NCI-H2171 (cell line): ENCODE measurements around the gene PAGE2B.
"Not testable (repeated sequence)": the region's sequence is repeated elsewhere in the genome, so short reads cannot be mapped to it uniquely, and the experiment has no call there.

Experiments used
- DNase-seq: peaks from one replicate; lab custom pipeline; 2025; lab: John Stamatoyannopoulos, UW

Gene PAGE2B, protein sequence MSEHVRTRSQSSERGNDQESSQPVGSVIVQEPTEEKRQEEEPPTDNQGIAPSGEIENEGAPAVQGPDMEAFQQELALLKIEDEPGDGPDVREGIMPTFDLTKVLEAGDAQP

DNA sequence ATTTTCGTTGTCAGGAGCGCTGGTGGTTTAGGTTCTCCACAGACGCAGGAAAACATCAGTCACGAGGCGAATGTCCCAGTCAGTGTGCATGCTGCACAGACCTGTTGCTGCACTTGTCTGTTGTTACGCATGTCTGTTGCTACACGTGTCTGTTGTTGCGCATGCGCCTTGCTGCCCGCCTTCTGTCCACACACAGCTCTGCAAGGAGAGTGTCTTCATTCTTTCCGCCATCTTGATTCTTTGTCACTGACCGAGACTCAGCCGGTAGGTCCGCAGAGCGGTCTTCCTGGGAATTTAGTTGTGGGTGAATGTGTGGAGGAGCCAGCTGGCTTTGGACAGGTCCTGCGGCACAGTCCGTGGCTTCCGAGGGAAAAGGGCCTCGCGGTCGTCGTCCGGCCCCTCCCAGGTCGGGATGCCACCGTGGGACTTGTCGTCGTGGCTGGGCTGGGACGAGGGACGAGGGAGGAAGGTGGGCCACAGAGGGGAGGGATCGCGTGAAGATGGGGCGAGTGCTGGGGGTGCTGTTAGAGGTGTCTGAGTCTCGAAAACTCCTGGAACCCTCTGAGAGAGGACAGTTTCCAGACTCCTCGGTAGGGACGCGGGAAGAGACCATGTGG, at the start of gene PAGE2B:
Gene PAGE2B, plus strand, starts transcription at position 180 of the 617 bp plus-strand sequence. CDS start 1,012 bp downstream, outside the sequence.
- no peak for DNase-seq

DNA sequence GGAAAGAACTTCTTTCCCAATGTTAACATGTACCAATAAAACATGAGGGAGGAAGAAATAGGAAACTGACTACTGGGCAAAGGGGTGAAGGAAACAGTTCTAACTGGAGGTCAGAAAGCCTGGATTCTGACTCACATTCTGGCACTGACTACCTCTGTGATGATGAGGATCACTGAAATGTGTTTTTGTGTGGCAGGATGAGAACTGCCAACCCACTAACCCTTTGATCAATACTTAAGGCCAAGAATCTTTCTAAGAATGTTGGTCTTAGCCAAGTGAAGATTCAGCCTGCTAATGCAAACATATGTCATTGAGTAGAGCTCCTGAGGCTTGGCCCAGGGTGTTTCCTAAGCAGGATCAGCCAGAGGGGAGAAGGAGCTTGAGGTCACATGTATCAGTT, 48.7 kb upstream of the PAGE2B start:
- DNase-seq: no peak

DNA sequence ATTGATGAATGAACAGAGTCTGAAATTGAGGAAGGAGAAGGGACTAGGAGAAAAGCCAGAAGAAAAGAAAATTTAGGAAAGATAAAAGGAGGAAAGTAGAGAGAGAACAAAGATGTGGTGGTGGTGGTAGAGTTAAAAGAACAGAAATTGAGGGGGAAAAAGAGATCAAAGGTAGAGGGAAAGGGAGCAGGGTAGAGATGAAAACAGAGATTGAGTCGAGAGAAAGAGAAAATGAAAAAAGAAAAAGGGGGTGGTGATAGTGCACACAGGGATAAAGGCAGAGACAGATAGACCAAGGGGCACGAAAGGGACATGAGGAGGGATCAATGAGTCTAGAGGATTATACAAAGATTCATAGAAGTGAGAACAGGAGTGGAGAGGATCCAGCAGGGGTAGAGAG, 48.0 kb upstream of the PAGE2B start:
- no peak for DNase-seq

DNA sequence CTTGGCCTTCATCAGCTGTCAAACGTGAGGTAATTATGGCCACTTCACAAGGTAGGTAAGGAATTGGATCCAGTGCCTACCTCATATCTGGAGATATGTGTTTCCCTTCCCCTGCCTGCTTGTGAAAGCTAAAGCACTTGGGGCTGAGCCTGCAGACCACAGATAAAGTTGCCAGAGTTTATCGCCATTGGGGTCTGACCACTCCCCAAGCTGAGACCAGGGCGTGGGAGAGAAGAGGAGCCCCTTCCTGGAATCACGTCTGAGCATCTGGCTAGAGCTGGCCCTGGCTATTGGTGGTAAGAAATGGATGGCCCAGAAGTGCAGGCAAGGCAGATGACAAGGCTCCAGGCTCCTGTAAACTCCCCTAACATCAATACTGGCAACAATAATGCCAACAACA, 46.8 kb upstream of the PAGE2B start:
- no peak for DNase-seq

DNA sequence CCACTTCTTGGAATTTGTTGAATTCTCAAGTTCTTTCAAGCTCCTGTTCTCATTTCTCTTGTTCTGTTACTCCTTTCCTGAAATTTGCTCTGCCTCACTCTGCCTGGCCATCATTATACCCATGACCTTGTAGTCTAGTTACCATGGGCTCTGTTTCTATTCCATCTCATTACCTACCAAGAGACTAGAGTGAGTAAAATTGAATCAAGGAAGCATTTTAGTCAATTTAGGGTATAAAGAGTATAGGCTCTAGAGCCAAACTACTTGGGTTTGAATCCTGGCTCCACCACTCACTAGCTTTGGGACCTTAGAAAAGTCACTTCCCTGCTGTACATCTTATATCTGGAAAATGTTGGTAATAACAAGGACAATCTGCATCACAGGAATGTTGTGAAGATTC, 46.2 kb upstream of the PAGE2B start:
- no peak for DNase-seq

DNA sequence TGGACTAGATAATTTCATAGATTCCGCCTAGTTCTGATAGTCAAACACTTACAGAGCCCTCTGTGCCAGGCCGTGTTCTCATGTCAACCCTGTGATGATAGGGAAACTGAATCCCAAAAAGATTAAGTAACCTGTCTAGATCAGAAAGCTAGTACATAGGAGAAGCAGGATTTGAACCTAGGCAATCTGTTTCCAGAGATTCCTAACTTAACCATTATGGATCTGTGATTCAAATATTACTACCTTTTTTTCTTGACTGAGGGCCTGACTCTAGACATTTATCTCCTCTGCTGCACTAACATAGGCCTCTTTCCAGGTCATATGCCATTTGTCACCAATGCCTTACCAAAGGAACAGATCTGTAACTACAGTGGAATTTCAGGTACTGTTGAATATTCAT, 45.5 kb upstream of the PAGE2B start:
- DNase-seq: no peak

DNA sequence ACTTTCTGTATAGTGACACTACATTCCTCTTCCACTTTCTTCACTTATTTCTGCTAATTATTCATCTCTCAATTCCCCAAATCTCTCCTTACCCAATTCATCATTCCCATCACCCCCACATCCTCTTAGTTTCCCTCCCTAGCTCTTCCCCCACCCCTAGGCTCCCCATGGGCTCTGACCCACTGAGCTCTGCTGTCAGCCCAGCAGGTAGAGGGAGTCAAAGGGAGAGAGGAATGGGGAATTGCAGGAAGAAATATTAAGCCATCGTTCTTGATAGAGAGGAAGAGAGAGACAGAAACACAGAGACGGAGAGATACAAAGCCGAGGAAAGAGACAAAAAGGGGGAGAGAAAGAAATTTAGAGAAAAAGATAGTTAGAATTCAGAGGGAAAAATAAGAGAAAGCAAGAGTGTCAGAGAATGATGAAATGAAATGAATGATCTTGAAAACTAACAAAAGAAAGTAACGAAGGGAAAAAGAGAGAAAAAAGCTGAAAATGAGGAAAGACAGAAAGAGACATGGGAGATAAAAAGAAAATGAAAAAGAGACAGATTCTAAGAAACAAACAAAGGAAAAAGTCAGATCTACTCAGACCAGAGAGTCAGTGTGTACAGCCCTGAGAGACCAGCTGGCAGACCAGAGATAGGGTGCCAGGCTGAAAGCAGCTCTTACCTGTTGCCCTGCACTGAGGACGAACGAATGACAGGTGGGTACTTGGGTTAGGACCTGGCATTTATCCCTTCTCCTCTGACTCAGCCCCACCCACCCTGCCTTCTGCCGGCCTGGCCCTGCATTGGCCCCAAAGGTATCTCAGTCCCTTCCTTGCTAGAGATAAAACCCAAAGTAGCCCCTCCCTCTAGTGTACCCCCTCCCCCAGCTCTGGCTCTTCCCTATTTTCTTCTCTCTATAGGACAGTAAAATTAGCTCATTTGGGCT, 44.3 kb upstream of the PAGE2B start, which contains the start of gene ALAS2:
Gene ALAS2, minus strand, starts transcription at position 707 of the 935 bp plus-strand sequence. CDS start 4,977 bp downstream, outside the sequence.
- no peak for DNase-seq

DNA sequence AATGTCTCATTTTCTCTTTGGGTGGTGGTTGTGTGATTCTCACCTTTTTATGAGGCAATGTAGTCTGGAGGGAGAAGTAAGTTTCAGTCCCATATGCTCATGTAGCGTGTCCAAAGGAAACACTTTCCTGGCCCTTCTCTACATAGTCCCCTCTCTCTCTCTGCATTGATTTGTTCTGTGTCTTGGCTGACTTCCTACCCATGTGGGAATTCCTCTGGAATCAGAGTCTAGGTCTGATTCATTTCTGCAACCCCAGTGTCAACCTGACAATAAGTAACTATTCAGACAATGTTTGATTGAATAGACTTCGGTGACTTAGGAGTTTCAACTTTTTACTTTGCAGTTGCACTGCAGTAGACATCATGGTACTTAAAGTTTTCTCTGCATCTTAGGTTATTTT, 41.4 kb upstream of the PAGE2B start:
- no peak for DNase-seq

DNA sequence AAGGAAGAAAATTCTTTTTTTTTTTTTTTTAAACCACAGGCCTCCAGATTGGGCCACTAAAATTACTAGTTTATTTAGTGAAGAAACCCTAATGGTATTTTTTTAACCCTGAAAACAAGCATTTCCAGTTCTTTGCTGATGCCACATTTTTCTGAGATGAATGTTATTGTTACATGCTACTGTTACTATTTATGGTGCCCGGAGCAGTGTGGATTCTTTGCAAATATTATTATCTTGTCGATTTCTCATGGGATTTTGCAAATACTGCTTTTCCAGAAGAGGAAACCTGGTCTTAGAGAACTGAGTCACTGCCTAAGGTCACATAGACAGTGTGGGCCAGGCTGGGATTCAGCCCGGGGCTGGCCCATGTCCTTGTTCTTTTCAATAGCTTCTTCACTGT, 35.4 kb upstream of the PAGE2B start:
- no peak for DNase-seq

DNA sequence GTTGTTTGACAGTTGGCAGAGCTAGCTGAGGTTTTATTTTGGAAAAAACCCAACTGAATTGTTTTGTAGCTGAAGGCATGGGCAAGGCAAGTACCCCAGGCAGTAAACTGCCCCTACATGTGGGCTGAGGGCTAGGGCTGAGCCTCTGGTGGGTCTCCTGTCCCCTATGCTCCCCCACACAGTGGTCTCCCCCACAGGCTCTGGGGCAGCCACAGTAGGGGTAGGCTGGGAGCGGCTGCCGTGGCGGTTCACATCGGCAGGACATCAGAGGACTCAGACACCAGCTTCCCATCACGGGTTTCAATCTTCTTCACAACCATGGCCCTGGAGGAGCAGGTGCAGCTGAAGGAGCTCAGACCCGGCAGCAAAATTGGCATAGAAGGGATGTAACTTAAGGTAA, 33.3 kb upstream of the PAGE2B start:
- no peak for DNase-seq

DNA sequence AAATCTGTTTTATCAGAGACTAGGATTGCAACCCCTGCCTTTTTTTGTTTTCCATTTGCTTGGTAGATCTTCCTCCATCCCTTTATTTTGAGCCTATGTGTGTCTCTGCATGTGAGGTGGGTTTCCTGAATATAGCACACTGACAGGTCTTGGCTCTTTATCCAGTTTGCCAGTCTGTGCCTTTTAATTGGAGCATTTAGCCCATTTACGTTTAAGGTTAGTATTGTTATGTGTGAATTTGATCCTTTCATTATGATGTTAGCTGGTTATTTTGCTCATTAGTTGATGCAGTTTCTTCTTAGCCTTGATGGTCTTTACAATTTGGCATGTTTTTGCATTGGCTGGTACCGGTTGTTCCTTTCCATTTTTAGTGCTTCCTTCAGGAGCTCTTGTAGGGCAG, 24.2 kb upstream of the PAGE2B start:
- DNase-seq: not testable (repeated sequence)

DNA sequence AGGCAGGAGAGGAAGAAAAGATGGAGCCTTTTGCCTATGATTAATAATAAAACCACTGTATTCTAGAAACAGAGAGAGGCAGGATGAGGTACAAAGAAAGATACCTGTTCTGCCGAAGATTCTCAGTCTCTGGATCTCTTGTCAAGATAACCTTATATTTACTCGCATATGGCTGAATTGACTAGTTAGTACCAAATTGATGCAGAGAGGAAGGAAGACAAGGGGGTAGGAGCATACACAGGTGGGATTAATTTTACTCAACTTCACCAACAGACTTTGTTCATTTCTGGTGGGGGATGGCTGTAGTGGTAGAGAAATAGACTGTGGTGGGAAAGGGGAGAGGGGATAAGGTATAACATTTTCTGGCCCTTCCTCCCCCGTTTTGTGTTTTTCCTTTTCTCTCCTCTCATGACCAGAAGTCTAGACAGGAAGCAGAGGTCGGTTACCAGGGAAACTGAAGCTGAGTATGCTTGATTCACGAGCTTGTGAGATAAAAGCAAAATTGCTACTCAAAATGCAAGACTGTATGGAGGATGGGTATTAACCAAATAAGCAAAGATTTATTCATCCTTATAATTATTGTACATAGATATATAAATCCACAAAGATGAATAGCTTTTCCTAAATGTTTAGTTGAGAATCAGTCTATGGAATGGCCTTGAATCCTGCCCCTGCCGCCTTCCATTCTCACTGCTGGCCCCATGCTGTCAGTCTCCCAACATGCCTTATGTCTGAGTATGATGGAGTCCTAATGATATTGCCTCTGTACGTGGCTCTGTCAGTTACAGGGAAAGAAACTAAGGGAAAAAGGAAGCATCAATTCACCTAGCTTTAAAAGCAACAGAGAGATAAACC, 17.8 kb upstream of the PAGE2B start:
- DNase-seq: no peak

DNA sequence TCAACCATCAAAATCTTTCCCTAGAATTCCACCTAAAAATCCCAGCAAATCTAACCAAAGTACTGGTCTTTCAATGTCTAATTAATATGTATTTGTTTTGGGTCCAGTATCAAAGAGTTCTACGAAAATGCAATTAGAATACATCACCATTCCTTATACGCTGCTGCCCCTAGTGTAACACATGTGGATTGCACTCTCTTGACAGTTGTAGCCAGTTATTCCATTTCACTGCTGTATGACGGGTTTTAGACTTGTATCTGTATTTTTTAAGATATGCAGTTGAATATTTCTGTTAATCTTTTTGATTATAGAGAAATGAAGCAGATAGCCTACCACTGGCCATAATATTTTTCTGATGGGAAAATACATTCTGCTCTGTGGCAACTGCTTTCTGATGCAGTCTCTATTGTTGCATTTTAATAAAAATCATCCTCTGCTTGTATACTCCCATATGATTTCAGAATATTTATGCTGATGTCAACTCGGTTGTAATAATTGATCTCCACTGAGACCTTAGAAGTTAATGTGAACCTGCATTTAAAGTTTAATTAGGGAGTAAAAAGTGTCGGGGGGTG, 17.1 kb upstream of the PAGE2B start:
- no peak for DNase-seq

DNA sequence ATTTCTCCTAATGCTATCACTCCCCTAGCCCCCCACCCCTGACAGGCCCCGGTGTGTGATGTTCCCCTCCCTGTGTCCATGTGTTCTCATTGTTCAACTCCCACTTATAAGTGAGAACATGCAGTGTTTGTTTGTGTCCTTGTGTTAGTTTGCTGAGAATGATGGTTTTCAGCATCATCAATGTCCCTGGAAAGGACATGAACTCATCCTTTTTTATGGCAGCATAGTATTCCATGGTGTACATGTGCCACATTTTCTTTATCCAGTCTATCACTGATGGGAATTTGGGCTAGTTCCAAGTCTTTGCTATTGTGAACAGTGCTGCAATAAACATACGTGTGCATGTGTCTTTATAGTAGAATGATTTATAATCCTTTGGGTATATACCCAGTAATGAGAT, 7.7 kb upstream of the PAGE2B start:
- not testable (repeated sequence) for DNase-seq

DNA sequence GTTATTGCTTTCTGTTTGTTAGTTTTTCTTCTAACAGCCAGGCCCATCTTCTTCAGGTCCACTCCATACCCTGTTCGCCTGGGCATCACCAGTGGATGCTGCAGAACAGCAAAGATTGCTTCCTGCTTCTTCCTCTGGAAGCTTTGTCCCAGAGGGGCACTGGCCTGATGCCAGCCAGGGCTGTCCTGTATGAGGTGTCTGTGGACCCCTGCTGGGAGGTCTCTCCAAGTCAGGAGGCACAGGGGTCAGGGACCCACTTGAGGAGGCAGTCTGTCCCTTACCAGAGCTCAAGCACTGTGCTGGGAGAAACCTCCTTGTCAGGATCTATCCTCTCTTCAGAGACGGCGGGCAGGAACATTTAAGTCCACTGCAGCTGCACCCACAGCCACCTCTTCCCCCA, 2.5 kb upstream of the PAGE2B start:
- no peak for DNase-seq

DNA sequence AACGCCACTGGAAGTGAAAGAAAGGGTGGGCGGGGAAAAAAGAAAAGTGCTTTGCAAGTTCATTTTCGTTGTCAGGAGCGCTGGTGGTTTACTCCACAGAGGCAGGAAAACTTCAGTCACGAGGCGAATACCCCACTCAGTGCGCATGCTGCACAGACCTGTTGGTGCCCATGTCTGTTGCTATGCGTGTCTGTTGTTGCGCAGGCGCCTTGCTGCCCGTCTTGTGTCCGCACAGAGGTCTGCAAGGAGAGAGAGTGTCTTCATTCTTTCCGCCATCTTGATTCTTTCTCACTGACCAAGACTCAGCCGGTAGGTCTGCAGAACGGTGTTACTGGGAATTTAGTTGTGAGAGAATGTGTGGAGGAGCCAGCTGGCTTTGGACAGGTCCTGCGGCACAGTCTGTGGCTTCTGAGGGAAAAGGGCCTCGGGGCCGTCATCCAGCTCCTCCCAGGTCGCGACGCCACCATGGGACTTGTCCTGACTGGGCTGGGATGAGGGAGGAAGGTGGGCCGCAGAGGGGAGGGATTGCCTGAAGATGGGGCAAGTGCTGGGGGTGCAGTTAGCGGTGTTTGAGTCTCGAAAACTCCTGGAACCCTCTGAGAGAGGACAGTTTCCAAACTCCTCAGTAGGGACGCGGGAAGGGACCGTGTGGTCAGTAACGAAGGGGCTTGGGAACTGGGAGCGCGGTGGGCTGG, 14.1 kb downstream of the PAGE2B start, which contains the start of gene PAGE2:
Gene PAGE2, plus strand, starts transcription at position 224 of the 695 bp plus-strand sequence. CDS start 1,003 bp downstream, outside the sequence.
- DNase-seq: no peak

DNA sequence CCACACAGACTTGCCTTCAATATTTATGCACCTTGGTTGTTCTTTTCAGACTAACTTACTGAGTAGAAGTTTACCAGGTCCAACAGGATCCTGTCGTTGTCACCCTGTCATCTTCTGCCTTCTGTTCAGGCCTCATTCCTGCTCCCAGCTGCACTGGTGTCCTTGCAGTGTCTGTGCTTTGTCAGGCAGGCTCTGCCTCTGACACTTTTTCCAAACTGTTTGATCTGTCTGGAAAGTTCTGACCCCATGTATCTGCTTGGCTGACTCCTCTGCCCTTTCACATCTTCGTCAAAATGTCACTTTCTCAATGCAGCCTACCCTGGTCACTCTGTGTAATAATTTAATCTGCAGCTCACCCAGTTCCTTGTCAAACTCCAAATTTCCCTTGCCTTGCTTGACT, 23.9 kb downstream of the PAGE2B start:
- DNase-seq: no peak

DNA sequence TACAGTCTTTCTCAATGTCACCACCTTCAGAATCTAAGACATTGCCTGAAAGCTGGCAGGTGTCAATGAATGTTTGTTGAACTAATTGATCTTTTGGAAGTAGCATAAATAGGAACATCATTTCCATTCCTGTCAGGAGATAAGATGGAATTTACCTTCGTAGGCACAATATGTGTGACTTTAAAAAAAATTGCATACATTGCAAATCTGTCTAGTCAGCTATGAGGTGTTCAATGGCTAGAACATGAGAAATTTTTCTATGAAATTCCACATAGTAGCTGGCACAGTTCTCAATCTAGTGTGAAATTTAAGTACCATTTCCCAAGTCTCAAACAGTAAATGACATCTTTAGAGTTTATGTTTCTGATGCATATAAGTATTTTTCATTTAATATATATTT, 24.3 kb downstream of the PAGE2B start:
- no peak for DNase-seq

DNA sequence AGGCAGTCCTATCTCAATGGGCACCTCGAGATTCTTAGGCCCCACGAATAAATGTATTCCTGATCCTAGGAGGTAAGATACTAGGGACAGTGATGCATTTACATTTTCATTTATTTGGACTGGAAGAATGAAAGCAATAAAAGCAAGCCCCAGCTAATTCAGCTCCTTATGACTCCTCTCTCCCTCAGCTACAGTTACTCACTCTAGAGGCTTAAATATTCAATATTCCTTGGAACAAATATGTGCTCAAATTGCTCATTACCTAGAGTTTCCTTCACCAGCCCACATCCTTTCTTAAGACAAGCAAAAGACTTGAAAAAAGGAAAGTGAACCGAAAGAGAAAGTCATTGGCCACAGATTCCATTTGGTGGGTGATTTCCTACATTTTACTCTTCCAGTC, 27.9 kb downstream of the PAGE2B start:
- no peak for DNase-seq

DNA sequence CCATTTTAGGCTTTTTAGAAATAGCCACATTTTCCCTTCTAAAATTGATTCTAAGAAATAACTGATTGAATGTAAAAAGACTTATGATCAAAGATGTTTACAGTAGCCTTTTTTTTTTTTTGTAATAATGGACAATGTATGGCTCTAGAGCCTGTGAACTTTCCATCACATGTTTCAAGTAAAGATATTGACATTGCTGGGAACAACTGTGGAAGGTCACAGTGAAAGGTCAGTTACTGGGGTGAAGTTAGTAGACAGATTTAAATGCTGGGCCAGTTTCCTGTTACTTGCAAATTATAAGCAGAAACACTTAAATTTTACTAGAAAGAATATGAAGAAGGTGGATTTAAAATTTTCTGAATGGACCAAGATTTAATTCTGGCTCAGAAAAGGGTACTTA, 32.4 kb downstream of the PAGE2B start:
- no peak for DNase-seq

DNA sequence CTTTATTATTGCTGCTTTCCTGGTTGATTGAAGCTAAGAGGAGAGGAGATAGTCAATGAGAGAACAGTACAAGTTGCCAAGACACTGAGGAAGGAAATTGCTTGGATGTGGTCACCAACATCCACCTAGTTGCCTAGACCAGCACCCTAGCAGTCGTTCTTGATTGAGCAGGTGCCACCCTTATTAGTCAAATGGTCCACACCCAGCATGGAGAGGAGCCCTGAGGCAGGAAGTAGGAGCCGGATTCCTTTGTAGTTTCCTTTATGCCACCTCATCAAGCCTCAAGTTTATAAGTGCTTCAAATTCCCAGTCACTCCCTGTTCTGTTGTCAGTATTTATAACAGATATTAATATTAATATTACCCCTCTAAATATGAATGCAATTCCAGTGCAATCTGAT, 33.1 kb downstream of the PAGE2B start:
- DNase-seq: no peak
